Activated gamma-delta T cell treated with Interleukin-2 at 50 U/mL for 16 hours (primary cell): ENCODE data around the gene PPP1R1C.

Source experiments
- DNase-seq: peaks from one replicate; pipeline ENCODE4 v3.0.0-alpha.2; 2020

Gene PPP1R1C

DNA sequence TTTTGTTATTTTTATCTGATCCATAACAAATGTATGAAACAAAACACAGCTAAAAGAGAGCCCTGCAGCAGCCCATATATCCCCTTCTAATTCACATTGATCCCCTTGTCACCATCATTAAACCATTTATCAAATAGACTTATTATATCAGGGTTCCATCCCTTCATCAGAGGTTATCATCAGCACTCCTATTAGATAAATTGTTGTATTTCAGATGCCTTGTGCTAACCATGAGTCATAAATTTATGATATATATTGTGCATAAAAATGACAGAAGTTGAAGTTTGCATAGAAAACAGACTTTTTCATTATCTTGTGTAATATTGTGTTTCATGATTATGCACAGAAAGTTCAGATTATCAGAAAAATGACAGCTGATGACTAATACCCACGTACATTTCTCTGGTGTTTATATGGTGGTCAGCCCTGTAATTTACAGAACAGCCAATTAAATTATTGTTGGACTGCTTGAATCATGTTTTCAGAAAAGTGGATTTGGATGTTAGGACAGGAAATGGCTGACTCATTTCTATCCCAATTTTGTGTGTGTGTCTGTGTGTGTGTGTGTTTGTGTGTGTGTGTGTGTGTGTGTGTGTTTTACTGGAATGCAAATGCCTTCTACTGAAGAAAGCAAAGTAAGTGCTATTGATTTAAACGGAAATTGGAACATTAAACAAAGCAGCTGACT, 80.9 kb downstream of the PPP1R1C start:
- DNase-seq = no peak

- no peak for DNase-seq
These were observed 81.7 kb downstream of the PPP1R1C start for GRCh38 chr2:182067393-182067792.

DNA sequence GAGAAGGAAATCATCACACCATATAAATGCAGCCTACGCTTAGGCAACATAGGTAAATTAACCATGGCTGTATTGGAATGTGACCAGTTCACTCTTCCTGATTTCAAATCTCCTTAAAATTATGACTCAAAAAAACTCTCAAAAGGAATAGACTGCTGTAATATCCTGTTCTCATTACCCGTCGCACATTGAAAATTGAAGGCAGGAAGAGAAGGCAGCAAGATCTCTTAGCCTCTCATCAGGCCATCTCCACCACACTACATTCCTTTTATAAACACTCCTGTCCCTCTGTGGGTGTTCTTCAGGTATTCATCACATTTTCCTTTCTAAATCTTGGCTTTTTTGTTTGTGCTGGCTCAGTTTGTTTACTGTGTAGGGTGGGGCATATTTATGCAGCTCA, 83.2 kb downstream of the PPP1R1C start:
- no peak for DNase-seq

GRCh38 chr2:182069416-182069815, 83.8 kb downstream of the PPP1R1C start:
- no peak for DNase-seq

- no peak for DNase-seq
These were observed 84.3 kb downstream of the PPP1R1C start for GRCh38 chr2:182069908-182070307.

DNA sequence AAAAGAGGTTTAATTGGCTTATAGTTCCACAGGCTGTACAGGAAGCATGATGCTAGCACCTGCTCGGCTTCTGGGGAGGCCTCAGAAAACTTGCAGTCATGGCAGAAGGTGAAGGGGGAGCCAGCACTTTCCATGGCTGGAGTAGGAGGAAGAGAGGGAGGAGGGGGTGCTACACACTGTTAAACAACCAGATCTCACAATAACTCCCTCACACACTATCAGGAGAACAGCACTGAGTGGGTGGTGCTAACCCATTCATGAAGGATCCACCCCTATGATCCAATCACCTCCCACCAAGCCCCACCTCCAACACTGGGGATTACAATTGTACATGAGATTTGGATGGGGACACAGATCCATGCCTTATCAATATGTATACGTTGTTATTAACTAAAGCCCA, 85.1 kb downstream of the PPP1R1C start:
- DNase-seq = no peak

DNA sequence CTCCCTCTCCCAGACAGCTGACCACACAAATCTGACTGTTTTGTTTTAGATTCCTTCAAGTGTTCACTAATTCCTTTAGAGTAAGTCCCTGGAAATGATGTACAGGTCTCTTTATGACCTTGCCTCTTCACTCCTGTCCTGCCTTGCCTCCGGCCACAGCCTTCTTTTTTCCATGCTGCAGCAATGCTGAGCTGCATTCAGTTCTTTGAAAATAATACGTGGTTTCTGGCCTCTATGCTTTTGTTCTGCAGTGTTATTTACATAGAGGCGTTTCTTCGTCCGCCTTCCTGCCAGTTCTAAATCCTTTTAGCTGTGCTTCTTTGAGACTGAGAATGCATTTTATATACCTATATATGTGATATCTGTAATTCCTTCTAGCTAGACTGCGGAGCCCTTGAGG, 87.2 kb downstream of the PPP1R1C start:
- no peak for DNase-seq

DNA sequence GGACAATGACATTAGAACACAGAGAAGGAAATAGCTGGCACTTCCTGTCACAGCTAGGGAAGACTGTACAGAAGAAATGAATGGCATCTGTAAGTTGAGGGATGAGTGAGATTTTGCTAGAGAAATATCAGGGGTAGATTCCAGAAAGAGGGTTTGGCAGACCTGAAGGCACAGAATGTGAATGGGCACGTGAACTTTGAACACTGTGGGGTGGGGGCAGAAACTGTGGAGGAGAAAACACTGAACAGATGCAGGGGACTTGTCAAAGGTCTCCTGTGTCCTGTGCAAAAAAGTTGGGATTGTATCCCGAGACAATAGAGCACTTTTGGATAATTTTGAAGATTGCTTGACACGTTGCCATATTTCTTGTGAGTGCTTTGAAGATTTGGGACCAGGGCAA, 88.0 kb downstream of the PPP1R1C start:
- DNase-seq = no peak

DNA sequence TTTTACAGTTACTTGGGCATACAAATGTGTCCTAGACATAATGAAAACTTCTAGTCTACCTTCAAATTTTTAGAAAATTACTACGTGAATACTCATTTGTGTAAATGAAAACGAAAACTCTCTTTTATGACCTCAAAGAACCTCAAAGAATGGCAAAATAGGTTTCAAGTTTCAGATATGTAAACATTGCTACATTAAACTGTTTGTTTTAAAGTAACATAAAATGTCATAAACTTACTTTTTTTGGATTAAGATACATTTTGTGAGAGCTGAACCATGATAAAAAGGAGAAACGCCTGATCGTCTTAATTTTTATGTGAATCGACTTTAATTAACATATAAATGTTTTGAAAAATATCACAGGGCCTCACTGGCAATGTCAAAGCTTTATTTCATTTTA, 91.4 kb downstream of the PPP1R1C start:
- DNase-seq = no peak

DNA sequence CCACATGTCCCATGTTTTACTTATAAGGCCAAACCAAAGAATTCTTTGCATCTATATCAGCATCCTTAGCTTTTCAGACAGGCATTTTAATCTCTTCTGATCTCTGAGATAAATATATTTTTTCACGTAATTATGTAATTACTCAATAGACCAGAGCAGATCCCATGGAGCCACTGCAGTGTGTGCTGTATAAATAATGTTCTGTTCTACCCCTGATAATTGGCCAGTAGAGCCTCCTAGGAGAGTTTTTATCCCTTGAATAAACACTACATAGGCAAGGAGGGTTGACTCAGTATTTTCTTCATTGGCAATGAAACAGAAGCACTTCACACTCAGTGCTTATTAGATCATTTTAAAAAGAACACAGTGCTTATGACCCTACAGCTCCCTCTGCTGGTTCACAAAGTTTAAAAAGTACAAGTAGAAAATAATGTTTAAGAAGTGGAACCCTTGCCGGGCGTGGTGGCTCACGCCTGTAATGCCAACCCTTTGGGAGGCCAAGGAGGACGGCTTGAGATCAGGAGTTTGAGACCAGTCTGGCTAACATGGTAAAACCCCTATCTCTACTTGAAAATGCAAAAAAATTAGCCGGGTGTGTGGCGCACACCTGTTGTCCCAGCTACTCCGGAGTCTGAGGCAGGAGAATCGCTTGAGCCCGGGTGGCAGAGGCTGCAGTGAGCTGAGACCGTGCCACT, 91.9 kb downstream of the PPP1R1C start:
- no peak for DNase-seq

- DNase-seq = no peak
These were observed 93.4 kb downstream of the PPP1R1C start for GRCh38 chr2:182078988-182079602.

DNA sequence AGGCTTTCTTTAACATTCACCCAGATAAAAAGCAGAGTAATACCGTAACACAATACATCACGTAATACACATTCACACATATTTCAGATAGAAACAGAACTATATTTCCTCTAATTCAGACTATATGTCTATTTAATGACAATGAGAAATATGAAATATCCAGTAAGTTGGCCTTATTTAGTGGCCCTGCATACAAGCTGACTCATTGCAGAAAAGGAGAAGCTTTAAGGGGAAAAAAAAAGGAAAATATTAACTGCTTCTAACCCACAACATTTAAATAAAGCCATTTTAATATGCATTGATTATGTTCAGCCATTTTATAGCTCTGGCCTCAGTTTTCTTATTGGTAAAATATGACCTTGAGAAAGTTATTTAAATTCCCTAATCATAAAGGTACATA, 94.8 kb downstream of the PPP1R1C start:
- no peak for DNase-seq

DNA sequence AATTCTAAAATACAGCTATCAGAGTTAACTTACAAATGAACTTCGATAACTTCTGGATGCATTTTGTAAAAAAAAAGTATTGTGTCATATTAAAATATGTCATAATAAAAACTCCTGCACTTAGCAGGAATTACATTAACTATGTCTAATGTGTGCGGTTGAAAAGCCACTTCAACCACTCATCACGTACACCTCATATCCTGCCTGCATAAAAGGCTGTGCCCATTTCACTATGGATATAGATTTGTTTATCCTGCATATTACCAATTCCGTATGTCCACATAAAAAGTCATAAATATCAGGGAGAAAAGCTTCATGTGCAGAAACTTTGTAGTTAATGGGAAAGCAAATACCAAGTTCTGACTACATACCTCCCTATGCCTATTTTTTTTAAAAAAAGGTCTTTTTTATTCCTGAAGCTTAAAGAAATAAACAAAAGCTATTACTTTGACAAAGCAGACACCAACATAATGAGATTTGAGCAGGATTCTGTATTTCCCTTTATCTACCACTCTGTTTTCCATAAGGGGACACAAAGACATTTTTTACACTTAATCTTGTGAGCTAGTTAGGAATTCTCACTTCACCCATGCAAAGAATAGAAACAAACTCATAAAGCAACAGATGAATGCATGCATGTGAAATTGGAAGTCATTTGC, 96.1 kb downstream of the PPP1R1C start:
- no peak for DNase-seq

GRCh38 chr2:182088681-182089320, 103.1 kb downstream of the PPP1R1C start:
- no peak for DNase-seq

- no peak for DNase-seq
These were observed 104.8 kb downstream of the PPP1R1C start for GRCh38 chr2:182090486-182090885.

- DNase-seq = no peak
These were observed 112.0 kb downstream of the PPP1R1C start for GRCh38 chr2:182097571-182098164.

DNA sequence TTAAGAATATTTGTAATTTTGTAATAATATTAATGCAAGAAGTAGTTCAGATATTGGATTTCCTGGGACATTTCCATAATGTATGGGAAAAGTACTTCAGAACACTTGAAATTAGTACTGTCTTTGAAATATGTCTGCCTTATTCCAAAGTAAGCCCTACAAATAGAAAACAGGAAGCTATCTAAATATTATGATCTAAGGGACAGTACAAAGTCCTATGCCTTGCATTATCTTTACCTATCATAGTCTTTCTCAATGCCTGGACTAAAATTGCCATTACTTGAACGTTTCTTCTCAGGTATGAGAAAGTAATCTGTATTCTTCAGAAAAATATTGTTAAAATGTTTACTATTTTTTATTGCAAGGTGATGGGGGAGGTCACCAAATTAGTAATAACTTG, 113.0 kb downstream of the PPP1R1C start:
- DNase-seq = no peak

GRCh38 chr2:182101263-182101662, 115.6 kb downstream of the PPP1R1C start:
- DNase-seq = no peak

DNA sequence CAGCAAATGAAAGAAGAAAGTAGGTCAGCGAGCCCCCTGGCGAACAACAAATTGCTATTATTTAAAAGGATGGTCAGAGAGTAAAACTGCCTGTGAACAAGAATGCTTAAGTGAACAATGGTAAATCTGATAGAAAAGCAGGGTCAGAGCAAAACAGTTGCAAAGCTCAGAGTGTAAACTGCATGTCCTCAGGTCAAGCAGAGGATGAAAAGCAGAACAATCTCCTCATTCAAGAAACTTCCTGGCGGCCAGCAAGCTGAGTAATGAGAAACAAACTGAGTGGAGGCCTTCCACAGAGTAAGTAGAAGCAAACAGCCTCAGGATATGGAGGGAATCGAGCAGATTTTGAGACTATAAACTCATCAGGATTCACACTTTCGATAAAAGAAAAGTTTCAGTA, 117.9 kb downstream of the PPP1R1C start:
- DNase-seq = no peak

GRCh38 chr2:182110347-182110746, 124.7 kb downstream of the PPP1R1C start:
- no peak for DNase-seq

GRCh38 chr2:182113334-182113733, 127.7 kb downstream of the PPP1R1C start:
- no peak for DNase-seq

- no peak for DNase-seq
These were observed 129.6 kb downstream of the PPP1R1C start for GRCh38 chr2:182115258-182115657.

DNA sequence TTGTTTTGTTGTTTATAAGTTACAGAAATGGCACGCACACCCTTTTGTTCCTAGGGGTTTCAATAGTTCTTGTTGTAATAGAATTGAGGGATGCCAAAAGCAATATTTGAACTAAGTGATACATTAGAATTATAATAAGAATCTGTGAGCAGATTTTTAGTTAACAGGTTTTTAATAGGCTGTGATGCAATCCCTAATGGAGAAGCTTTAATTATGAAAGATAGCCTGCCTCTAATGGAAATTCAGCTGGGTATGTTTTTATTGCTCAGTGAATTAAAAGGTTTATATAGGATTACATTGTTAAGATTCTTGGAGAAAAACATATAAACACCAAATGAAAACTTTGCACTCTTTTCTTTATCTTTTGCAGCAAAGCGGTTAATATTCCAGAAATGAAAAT, 131.1 kb downstream of the PPP1R1C start:
- no peak for DNase-seq
